OCI-LY1 (cell line): ENCODE measurements around the gene PARP15.

Experiments
- CTCF ChIP-seq: fragments of 200-600 bp; sonication (generic), shearing (Covaris generic); IDR thresholded peaks from 2 replicates; pipeline ENCODE4 v1.5.1; 2017; ENCODE audit warnings: mild to moderate bottlenecking, antibody characterized with exemption, low read length, moderate library complexity, mixed read lengths
- EZH2 ChIP-seq: fragments of 200-600 bp; sonication (generic), shearing (Covaris generic); IDR thresholded peaks from 2 replicates; pipeline ENCODE4 v1.8.0; 2017; ENCODE audit warnings: borderline replicate concordance, mixed run types, mild to moderate bottlenecking, antibody characterized with exemption, low read length, moderate library complexity, mixed read lengths

- TF ChIP-seq EZH2 = no peak
- no peak for TF ChIP-seq CTCF
Observed at GRCh38 chr3:122538956-122539490, 38.4 kb upstream of the PARP15 start.
